ENCODE results near the gene GAB2. TPM values are rescaled to one million over a fixed set of nuclear protein-coding genes. Genes with fewer than 3 reads are reported as not detected.
"Not testable (repeated sequence)": the region's sequence is repeated elsewhere in the genome, so short reads cannot be mapped to it uniquely, and the experiment has no call there.

GAB2 gene
- total RNA-seq, 1 experiment from 2014 or later, result 3.3 TPM

DNA sequence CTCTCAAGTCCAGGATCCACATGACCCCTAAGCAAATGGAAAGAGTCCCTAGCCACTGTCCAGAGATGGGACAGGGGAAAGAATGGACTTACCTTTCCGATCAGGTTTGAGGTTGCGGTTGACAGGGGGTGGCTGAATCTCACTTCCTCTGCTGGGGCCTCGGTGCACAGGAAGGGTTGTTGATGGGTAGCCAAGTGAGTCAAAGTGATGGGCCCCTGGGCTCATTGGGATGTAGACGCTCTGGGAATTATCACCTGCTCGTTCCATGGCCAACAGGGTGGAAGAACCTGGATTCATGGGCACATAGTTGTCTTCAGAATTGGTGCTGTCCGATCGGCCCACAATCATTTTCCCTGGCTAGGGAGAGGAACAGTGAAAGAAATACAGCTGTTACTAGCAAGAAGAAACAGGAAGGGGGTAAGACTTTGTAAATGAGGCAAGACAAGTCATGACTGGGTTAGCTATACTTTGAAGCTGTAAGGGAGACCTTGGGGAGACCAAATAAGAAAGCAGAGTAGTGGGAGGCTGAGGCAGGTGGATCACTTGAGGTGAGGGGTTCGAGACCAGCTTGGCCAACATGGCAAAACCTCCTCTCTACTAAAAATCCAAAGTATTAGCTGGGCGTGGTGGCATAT is 194.2 kb downstream of the GAB2 start:
- Histone ChIP-seq H3K56ac (ENCODE audit: insufficient read length, low read depth, low read length) (no peak overlapping the region), H2BK12ac (ENCODE audit: insufficient read length, low read depth, low read length) (no peak overlapping the region), H3T11ph (ENCODE audit: low read length) (no peak overlapping the region), H3K4me2 (ENCODE audit: insufficient read depth, insufficient read length, low read length) (no peak overlapping the region), H2AK5ac (ENCODE audit: insufficient read length, low read length) (no peak overlapping the region), H3K27me3 (ENCODE audit: insufficient read depth, low read length) (no peaks in the 10 kb centered on the region), H3K4ac (ENCODE audit: low read depth, low read length) (no peak overlapping the region), H4K8ac (replicated peaks; ENCODE audit: insufficient read length, low read depth, low read length) (no peak overlapping the region), H3K14ac (ENCODE audit: insufficient read depth, low read length) (no peak overlapping the region), H2BK120ac (ENCODE audit: low read depth, low read length, poor library complexity, severe bottlenecking) (no peak overlapping the region), H3K23me2 (ENCODE audit: insufficient read length, low read depth, low read length, poor library complexity, severe bottlenecking) (no peaks in the 10 kb centered on the region), H3K79me1 (ENCODE audit: insufficient read depth, low read depth, low read length, poor library complexity, severe bottlenecking) (no peaks in the 10 kb centered on the region), H2BK15ac (ENCODE audit: low read depth, low read length) (no peak overlapping the region), H2BK20ac (ENCODE audit: low read depth, low read length, poor library complexity, severe bottlenecking) (no peak overlapping the region), H4K91ac (ENCODE audit: insufficient read length, low read depth, low read length) (no peak overlapping the region), H4K5ac (ENCODE audit: insufficient read length, low read depth, low read length) (no peak overlapping the region), H3K18ac (ENCODE audit: insufficient read length, low read depth, low read length) (no peak overlapping the region), H3K79me2 (ENCODE audit: insufficient read depth, low read length) (no peaks in the 10 kb centered on the region), H3K23ac (ENCODE audit: insufficient read length, low read depth, low read length) (no peak overlapping the region), H3K9ac (ENCODE audit: extremely low read depth, insufficient read length, low read length) (no peak overlapping the region), H3K4me1 (ENCODE audit: insufficient read depth, low read length) (no peaks in the 10 kb centered on the region), H3K27ac (ENCODE audit: insufficient read length, low read depth, low read length) (no peak overlapping the region), H2BK5ac (ENCODE audit: insufficient read length, low read length) (no peak overlapping the region), H3K9me3 (ENCODE audit: control insufficient read depth, low read depth, low read length) (no peaks in the 10 kb centered on the region), H2AFZ (ENCODE audit: low read length) (no peak overlapping the region), H4K20me1 (ENCODE audit: control insufficient read depth, insufficient read depth, insufficient read length) (no peaks in the 10 kb centered on the region)
- Mint-ChIP-seq H3K9me3 (no peaks in the 10 kb centered on the region), H3K36me3 (ENCODE audit: insufficient read depth in 1 of 3, low read depth in 3 of 3) (peaks cover 0 to 19% (median 15%) of the 10 kb centered on the region in 3 experiments; a peak in 4 of 7 replicates), H3K27ac (no peak overlapping the region), H3K27me3 (ENCODE audit: low read depth) (no peaks in the 10 kb centered on the region), H3K4me1 (no peaks in the 10 kb centered on the region), H3K4me3 (no peak overlapping the region)
- no CpG with 5 or more reads among the region's 9 CpGs for WGBS (ENCODE audit: extremely low coverage, insufficient read length, low lambda C conversion rate)
- TF ChIP-seq, protein P1, sequence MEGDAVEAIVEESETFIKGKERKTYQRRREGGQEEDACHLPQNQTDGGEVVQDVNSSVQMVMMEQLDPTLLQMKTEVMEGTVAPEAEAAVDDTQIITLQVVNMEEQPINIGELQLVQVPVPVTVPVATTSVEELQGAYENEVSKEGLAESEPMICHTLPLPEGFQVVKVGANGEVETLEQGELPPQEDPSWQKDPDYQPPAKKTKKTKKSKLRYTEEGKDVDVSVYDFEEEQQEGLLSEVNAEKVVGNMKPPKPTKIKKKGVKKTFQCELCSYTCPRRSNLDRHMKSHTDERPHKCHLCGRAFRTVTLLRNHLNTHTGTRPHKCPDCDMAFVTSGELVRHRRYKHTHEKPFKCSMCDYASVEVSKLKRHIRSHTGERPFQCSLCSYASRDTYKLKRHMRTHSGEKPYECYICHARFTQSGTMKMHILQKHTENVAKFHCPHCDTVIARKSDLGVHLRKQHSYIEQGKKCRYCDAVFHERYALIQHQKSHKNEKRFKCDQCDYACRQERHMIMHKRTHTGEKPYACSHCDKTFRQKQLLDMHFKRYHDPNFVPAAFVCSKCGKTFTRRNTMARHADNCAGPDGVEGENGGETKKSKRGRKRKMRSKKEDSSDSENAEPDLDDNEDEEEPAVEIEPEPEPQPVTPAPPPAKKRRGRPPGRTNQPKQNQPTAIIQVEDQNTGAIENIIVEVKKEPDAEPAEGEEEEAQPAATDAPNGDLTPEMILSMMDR (conservative IDR thresholded peaks at IDR 0.05), result no peak
- DNase-seq, result peak; percentile 12

DNA sequence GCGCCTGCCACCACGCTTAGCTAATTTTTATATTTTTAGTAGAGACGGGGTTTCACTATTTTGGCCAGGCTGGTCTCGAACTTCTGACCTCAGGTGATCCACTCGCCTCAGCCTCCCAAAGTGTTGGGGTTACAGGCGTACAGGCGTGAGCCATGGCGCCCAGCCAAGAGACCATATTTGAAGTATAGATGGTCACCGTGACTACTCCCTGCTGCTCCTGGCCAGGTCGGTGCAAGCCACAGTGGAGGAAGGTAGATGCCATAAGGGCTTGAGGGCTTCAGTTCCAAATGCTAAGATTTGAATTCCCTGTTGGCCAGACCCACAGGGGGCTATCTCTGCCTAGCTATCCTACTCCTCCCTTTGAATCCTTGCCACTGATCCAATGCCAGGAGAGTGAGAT is 194.9 kb downstream of the GAB2 start:
- H3K27me3 ChIP-seq (ENCODE audit: insufficient read depth, low read length); H3K4me3 Mint-ChIP-seq; H3K18ac ChIP-seq (ENCODE audit: insufficient read length, low read depth, low read length); H3K9ac ChIP-seq (ENCODE audit: extremely low read depth, insufficient read length, low read length); H2AFZ ChIP-seq (ENCODE audit: low read length); H4K5ac ChIP-seq (ENCODE audit: insufficient read length, low read depth, low read length); H3K79me2 ChIP-seq (ENCODE audit: insufficient read depth, low read length); H3K4ac ChIP-seq (ENCODE audit: low read depth, low read length); H3K4me1 Mint-ChIP-seq; H2BK12ac ChIP-seq (ENCODE audit: insufficient read length, low read depth, low read length); H4K91ac ChIP-seq (ENCODE audit: insufficient read length, low read depth, low read length); H3K9me3 Mint-ChIP-seq; H2AK5ac ChIP-seq (ENCODE audit: insufficient read length, low read length); H3K23ac ChIP-seq (ENCODE audit: insufficient read length, low read depth, low read length); H3K4me2 ChIP-seq (ENCODE audit: insufficient read depth, insufficient read length, low read length); H3K27ac ChIP-seq (ENCODE audit: insufficient read length, low read depth, low read length); H3K27ac Mint-ChIP-seq; H2BK20ac ChIP-seq (ENCODE audit: low read depth, low read length, poor library complexity, severe bottlenecking); H3K4me1 ChIP-seq (ENCODE audit: insufficient read depth, low read length); H3K27me3 Mint-ChIP-seq (ENCODE audit: low read depth); H4K20me1 ChIP-seq (ENCODE audit: control insufficient read depth, insufficient read depth, insufficient read length); H2BK120ac ChIP-seq (ENCODE audit: low read depth, low read length, poor library complexity, severe bottlenecking); H3K14ac ChIP-seq (ENCODE audit: insufficient read depth, low read length); H2BK5ac ChIP-seq (ENCODE audit: insufficient read length, low read length); H2BK15ac ChIP-seq (ENCODE audit: low read depth, low read length); H3K9me3 ChIP-seq (ENCODE audit: control insufficient read depth, low read depth, low read length); H3K79me1 ChIP-seq (ENCODE audit: insufficient read depth, low read depth, low read length, poor library complexity, severe bottlenecking); H3K23me2 ChIP-seq (ENCODE audit: insufficient read length, low read depth, low read length, poor library complexity, severe bottlenecking); H4K8ac ChIP-seq (replicated peaks; ENCODE audit: insufficient read length, low read depth, low read length); H3T11ph ChIP-seq (ENCODE audit: low read length); H3K56ac ChIP-seq (ENCODE audit: insufficient read length, low read depth, low read length): not testable (repeated sequence)
- no CpG with 5 or more reads among the region's 10 CpGs for WGBS (ENCODE audit: extremely low coverage, insufficient read length, low lambda C conversion rate)
- peaks cover 0 to 19% (median 17%) of the 10 kb centered on the region in 3 experiments; a peak in 5 of 7 replicates for H3K36me3 Mint-ChIP-seq (ENCODE audit: insufficient read depth in 1 of 3, low read depth in 3 of 3)
- peak; percentile 12 for DNase-seq

Data from H9 (cell line).